Heart right ventricle (tissue), 16 donors: ENCODE data around the gene CABLES2. TPM values are rescaled to one million over a fixed set of nuclear protein-coding genes. Genes with fewer than 3 reads are reported as not detected.

Experiments used
- ATAC-seq, 8 donors: fragments of 200-7000 bp; cut with Tn5 transposase; one replicate each; pipeline ENCODE4 v1.9.1; 2020; ENCODE audit warnings: mild to moderate bottlenecking in 8 of 8, moderate library complexity in 8 of 8, moderate number of reproducible peaks in 1 of 8
- DNase-seq, 2 donors: peaks; one replicate each; pipeline ENCODE4 v3.0.0-alpha.2; 2020
- H3K27ac ChIP-seq, 10 donors: fragments of 200-600 bp; sonication (generic) in 2 of 10; one replicate each; pipeline versions ENCODE4 v1.5.0 to v1.8.0; 2020 to 2022; ENCODE audit warnings: mild to moderate bottlenecking in 3 of 10
- H3K27me3 ChIP-seq, 7 donors: fragments of 200-600 bp; one replicate each; pipeline ENCODE4 v1.8.0; 2021 to 2022; ENCODE audit warnings: mild to moderate bottlenecking in 2 of 7
- H3K36me3 ChIP-seq, 9 donors: fragments of 200-600 bp; sonication (generic) in 1 of 9; one replicate each; pipeline versions ENCODE4 v1.5.0 to v1.8.0; 2020 to 2022; ENCODE audit warnings: mild to moderate bottlenecking in 2 of 9
- H3K4me1 ChIP-seq, 9 donors: fragments of 200-600 bp; sonication (generic) in 1 of 9; one replicate each; pipeline versions ENCODE4 v1.5.0 to v1.8.0; 2020 to 2022; ENCODE audit warnings: mild to moderate bottlenecking in 4 of 9
- H3K4me3 ChIP-seq, 10 donors: fragments of 200-600 bp; sonication (generic) in 2 of 10; one replicate each; pipeline versions ENCODE4 v1.5.0 to v1.8.0; 2020 to 2022; ENCODE audit warnings: mild to moderate bottlenecking in 7 of 10, moderate library complexity in 2 of 10
- H3K9me3 ChIP-seq, 11 donors: fragments of 200-600 bp in 10 of 11; sonication (generic) in 2 of 11; one replicate each; pipeline versions ENCODE4 v1.5.0 to v1.8.0; 2013 to 2022; ENCODE audit warnings: mild to moderate bottlenecking in 2 of 11, control low read depth in 1 of 11, moderate library complexity in 1 of 11
- WGBS, 2 donors: extraction: QIAGEN DNeasy Blood & Tissue Kit; methylation state at CpG; one replicate each; pipeline ENCODE4 v1.1.7; 2013; ENCODE audit warnings: inconsistent platforms in 1 of 2; 5-methylcytosine and 5-hydroxymethylcytosine counted together
- intact Hi-C, 10 donors: fragments of 100-400 bp; cut with DNase I; formaldehyde crosslinking; loops; one replicate each; pipeline versions ENCODE4 v1.11.1 to v1.14.2; 2022
- polyA plus RNA-seq, 2 donors: library from polyadenylated mRNA; stranded (reverse); fragments of 200-250 nt; gene quantifications; one replicate each; pipeline ENCODE4 v1.2.3, GENCODE V29; 2013
- total RNA-seq, 10 donors: library from RNA; stranded (reverse); fragmentation: NEBNext Ultra II Directional in 3 of 10; extraction: Animal tissue kit (Norgen Biotek cat#: 25700) in 3 of 10; gene quantifications; one replicate each; pipeline versions ENCODE4 v1.2.1 to v1.2.4, GENCODE V29; 2021 to 2023
- TF ChIP-seq, protein P1 (sequence below), 9 donors: fragments of 200-600 bp; sonication (generic) in 2 of 9; IDR thresholded peaks; one replicate each; pipeline versions ENCODE4 v1.5.0 to v1.8.0; 2021 to 2022; ENCODE audit warnings: antibody characterized with exemption in 9 of 9, mild to moderate bottlenecking in 5 of 9, moderate library complexity in 1 of 9
- donor health status: Arrhythmogenic right ventricular cardiomyopathy.
- donor health status: ischemic (EF 13 %, LVEDD 7.1; RV severe dilation, severe dysfunction).
- donor health status: healthy with polysubstance abuse.
- donor health status: DM: no; HTN: yes; CAD: no.
- donor health status: DM: no; HTN: no; CAD: no.
- donor health status: ischemic (EF 25% LVEDD 6.9; RV normal size, moderate dysfunction).
- donor health status: ischemic (EF 25% LVEDD 5.7; RV mildly dilated, moderate dysfunction).
- donor health status: healthy.
- donor health status: DM: yes; HTN: yes; CAD: no.
- donor health status: Ischemic cardiomyopathy.
- donor health status: ischemic (EF 35%, LVEDD 5.7; RV mildly dilated, moderate dysfunction).
- donor health status: nonischemic (EF 11% LVEDD 7.7; RV severe dilation, severe dysfunction).
- donor health status: DM: yes; HTN: yes; CAD: no.
- donor health status: PGD.
- donor health status: ischemic (EF 29% LVEDD 5.4; RV normal size, mild dysfunction).
- donor health status: nonischemic (EF 23%, LVEDD 6.1; RV moderate dilation, normal function).

CABLES2 gene
- total and polyA plus RNA-seq, 12 donors, result 2.9 to 11.9 (median 7.8) TPM

DNA sequence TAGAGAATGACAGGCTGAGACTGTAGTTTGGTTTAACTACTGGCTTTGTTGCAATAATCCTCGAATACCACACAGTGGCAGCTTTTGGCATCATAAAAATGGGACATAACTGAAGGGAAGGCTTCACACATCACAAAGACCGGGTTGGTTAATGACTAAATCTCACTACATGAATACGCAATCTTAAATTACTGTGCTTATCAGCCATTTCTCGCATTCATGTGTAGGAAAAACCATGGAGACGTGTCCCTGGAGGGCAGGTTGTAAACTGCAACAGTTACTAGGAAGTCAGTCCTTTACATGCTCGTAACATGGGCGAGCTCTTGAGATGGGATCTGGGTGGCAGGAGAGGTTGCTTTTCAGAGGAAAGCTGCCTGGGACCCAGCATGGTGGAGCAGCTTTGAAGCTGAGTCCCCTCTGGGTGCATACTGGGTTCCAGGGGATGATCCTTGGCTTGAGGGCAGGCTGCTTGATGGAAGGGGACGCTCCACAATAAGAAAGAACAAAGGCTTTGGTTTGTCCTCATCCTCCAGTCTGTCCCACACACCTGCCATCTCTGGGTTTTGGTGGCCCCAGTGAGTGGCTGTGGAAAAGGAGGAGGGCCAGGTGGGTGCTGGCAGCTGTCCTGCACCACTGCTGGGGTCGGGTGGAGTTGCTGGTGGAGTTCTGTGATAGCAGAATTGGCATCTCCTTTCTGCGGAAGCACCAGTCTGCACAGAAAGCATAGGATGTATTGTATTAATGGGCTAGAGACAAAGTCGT lies 18.1 kb downstream of the CABLES2 start:
- Histone ChIP-seq H3K4me1 (peaks cover 6 to 32% (median 24%) of the 10 kb centered on the region in 9 donors), H3K27ac (no peak overlapping the region), H3K27me3 (no peaks in the 10 kb centered on the region), H3K9me3 (no peaks in the 10 kb centered on the region), H3K36me3 (peaks cover 0 to 61% (median 18%) of the 10 kb centered on the region in 9 donors), H3K4me3 (no peak overlapping the region)
- DNase-seq (no peak), ATAC-seq (no peak)
- intact Hi-C loops, result loop anchor here in 6 of 10 donors (5.0 to 10.0 kb wide), 4 partner anchors 87 to 374 kb away; partner anchors contain the start of genes ADRM1 (in 2 of the 6) and MTG2 (in 2 of the 6)
- WGBS, 2 donors, result 82 to 85% methylated on average over 11 of the region's 11 CpGs
- TF ChIP-seq, protein P1, sequence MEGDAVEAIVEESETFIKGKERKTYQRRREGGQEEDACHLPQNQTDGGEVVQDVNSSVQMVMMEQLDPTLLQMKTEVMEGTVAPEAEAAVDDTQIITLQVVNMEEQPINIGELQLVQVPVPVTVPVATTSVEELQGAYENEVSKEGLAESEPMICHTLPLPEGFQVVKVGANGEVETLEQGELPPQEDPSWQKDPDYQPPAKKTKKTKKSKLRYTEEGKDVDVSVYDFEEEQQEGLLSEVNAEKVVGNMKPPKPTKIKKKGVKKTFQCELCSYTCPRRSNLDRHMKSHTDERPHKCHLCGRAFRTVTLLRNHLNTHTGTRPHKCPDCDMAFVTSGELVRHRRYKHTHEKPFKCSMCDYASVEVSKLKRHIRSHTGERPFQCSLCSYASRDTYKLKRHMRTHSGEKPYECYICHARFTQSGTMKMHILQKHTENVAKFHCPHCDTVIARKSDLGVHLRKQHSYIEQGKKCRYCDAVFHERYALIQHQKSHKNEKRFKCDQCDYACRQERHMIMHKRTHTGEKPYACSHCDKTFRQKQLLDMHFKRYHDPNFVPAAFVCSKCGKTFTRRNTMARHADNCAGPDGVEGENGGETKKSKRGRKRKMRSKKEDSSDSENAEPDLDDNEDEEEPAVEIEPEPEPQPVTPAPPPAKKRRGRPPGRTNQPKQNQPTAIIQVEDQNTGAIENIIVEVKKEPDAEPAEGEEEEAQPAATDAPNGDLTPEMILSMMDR (IDR thresholded peaks at IDR 0.05), result no peak

DNA sequence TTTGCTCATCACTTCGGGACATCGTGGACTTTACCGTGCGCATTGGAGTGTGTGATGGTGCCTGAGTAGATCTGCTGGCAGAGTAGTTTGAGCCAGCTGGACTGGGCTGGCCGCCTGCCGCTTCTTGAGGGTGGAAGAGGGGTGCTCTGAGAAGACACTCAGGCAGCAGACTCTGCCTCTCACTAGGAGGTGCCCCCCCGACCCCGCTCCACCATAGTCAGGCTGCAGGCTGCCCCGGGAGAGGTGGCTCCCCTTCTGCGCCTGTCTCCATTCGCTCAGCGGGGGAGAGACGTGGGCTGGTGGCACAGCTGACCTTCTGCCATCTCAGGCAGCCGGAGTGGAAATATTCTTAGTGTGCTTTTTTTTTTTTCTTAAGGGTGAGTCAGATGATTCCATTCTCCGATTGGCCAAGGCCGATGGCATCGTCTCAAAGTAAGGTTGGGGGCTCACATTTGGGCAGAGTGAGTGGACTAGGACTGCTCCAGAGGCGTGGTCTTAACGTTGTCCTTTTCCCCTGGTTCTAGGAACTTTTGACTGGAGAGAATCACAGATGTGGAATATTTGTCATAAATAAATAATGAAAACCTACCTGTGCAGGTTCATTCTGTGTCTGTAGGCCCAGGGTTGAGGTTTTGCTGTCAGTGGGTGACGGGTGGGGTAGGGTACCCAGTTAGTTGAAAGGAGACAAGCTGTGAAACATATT lies 19.0 kb downstream of the CABLES2 start:
- peaks cover 0 to 57% (median 18%) of the 10 kb centered on the region in 9 donors for H3K36me3 ChIP-seq
- intact Hi-C loops, result loop anchor here in 7 of 10 donors (2.0 to 10.0 kb wide), 5 partner anchors 85 to 373 kb away; partner anchors contain the start of genes ADRM1 (in 3 of the 7) and MTG2 (in 2 of the 7)
- ATAC-seq (no peak), DNase-seq (no peak)
- TF ChIP-seq, protein P1 (IDR thresholded peaks at IDR 0.05), result no peak
- H3K9me3 ChIP-seq, result no peaks in the 10 kb centered on the region
- 74 to 75% methylated on average over 20 of the region's 20 CpGs for WGBS, 2 donors
- H3K27me3 ChIP-seq, result no peaks in the 10 kb centered on the region
- H3K4me3 ChIP-seq, result peak overlapping the region; percentile 76 to 100 (median 92)
- H3K4me1 ChIP-seq, result peaks cover 6 to 32% (median 24%) of the 10 kb centered on the region in 9 donors
- H3K27ac ChIP-seq, result peak overlapping the region in 4 of 10 donors; percentile 93 to 99 (median 98)

DNA sequence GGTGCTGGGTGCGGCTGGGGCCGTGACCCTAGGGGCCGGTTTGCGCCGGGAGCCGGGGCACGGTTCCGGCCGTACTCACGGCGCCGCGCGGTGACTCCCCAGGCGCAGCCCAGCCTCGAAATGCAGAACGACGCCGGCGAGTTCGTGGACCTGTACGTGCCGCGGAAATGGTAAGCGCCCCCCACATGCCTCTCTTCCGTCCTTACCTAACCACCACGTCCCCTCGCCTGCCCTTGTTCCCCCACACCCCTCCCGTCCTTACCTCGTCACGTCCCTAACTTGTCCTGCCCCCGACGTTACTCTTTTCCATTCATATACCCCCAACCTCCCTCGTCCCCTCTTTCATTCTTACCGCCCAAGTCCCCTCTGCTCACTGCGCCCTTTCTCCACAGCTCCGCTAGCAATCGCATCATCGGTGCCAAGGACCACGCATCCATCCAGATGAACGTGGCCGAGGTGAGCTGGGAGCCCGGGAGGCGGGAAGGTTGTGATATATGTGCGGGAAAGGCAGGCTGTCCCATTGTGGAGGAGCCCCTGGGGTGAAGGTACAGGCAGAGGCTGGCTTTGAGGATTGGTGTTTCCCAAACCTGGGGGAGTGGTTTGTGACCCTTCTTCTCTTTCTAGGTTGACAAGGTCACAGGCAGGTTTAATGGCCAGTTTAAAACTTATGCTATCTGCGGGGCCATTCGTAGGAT lies 19.7 kb downstream of the CABLES2 start:
- intact Hi-C loops, result loop anchor here in 7 of 10 donors (2.0 to 10.0 kb wide), 5 partner anchors 85 to 373 kb away; partner anchors contain the start of genes ADRM1 (in 3 of the 7) and MTG2 (in 2 of the 7)
- ATAC-seq, result no peak

More for the DNA sequence above, 19.7 kb downstream of the CABLES2 start:
- H3K27me3 ChIP-seq, result no peaks in the 10 kb centered on the region
- H3K9me3 ChIP-seq, result no peaks in the 10 kb centered on the region
- TF ChIP-seq, protein P1 (IDR thresholded peaks at IDR 0.05), result no peak
- peak overlapping the region; percentile 76 to 100 (median 92) for H3K4me3 ChIP-seq
- DNase-seq, result no peak
- H3K27ac ChIP-seq, result peak overlapping the region; percentile 79 to 99 (median 96)
- H3K4me1 ChIP-seq, result peaks cover 8 to 40% (median 27%) of the 10 kb centered on the region in 9 donors
- 4 to 7% methylated on average over 27 to 47 of the region's 47 CpGs for WGBS, 2 donors
- peaks cover 0 to 50% (median 18%) of the 10 kb centered on the region in 9 donors for H3K36me3 ChIP-seq
